Adrenal gland (tissue), 5 donors: ENCODE results near the gene LGR5.

Experiments used
- CTCF ChIP-seq, 6 experiments: fragments of 450-650 bp in 4 of 6; fragments of 200-600 bp in 2 of 6; sonication (generic) in 1 of 6; IDR thresholded peaks; 1 replicate in 5 of 6; 2 replicates in 1 of 6; pipeline versions ENCODE4 v1.5.1 to v1.8.0; 2016 to 2021; ENCODE audit warnings: antibody characterized with exemption in 6 of 6, mild to moderate bottlenecking in 2 of 6, moderate library complexity in 1 of 6
- POLR2A ChIP-seq, 2 donors: fragments of 450-650 bp; IDR thresholded peaks; one replicate each; pipeline ENCODE4 v1.6.1; 2017; ENCODE audit warnings: antibody characterized with exemption in 2 of 2, mild to moderate bottlenecking in 2 of 2, moderate library complexity in 1 of 2
- donor health status: DM: no; HTN: no; CAD: no.

- TF ChIP-seq CTCF (IDR thresholded peaks at IDR 0.05) (no peak), POLR2A (IDR thresholded peaks at IDR 0.05) (no peak)
Measured at GRCh38 chr12:71469258-71469750, 29.7 kb downstream of the LGR5 start.
